GM13977 (cell line): ENCODE results near the gene CLIC3.

Experiments used
- DNase-seq: peaks from one replicate; pipeline ENCODE4 v3.0.0; 2012; ENCODE audit warnings: low spot score
- in situ Hi-C: fragments of 300-500 bp; cut with MboI; formaldehyde crosslinking; loops from one replicate; pipeline ENCODE4 v1.12.0; 2022; ENCODE audit warnings: low sequenced_read_pairs, low pct_unique_long_range_greater_than_20kb, mixed read lengths, inconsistent platforms; ENCODE audit not compliant: unreplicated experiment
- TF ChIP-seq, protein P1 (sequence below): IDR thresholded peaks from 2 replicates; pipeline ENCODE4 v1.5.1; 2012; ENCODE audit warnings: mild to moderate bottlenecking, control low read depth; ENCODE audit not compliant: insufficient read depth; ENCODE audit errors: extremely low read depth, missing control alignments

Gene CLIC3

GRCh38 chr9:136995362-136995761, 1.0 kb downstream of the CLIC3 start:
- in situ Hi-C loops: no loop called here
- no peak for DNase-seq
- TF ChIP-seq, protein P1, sequence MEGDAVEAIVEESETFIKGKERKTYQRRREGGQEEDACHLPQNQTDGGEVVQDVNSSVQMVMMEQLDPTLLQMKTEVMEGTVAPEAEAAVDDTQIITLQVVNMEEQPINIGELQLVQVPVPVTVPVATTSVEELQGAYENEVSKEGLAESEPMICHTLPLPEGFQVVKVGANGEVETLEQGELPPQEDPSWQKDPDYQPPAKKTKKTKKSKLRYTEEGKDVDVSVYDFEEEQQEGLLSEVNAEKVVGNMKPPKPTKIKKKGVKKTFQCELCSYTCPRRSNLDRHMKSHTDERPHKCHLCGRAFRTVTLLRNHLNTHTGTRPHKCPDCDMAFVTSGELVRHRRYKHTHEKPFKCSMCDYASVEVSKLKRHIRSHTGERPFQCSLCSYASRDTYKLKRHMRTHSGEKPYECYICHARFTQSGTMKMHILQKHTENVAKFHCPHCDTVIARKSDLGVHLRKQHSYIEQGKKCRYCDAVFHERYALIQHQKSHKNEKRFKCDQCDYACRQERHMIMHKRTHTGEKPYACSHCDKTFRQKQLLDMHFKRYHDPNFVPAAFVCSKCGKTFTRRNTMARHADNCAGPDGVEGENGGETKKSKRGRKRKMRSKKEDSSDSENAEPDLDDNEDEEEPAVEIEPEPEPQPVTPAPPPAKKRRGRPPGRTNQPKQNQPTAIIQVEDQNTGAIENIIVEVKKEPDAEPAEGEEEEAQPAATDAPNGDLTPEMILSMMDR: no peak

DNA sequence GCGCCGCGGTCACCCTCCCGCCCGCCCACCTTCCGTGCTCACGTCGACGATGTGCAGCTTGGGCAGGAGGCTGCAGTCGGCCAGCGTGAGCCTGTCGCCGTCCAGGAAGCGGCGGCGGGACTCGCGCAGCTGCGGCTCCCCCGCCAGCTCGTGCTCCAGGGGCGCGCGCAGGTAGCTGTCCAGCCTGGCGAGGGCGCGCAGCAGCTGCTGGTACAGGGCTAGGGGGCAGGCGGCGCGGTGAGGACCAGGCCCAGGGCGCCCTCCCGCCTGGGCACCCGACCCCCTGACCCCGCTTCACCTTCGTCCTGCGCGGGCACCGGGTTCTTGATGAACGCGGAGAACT, 1.5 kb downstream of the CLIC3 start:
- no peak for DNase-seq
- in situ Hi-C loops: no loop called here

GRCh38 chr9:136994180-136994887, 2.0 kb downstream of the CLIC3 start:
- in situ Hi-C loops: no loop called here

More for the DNA sequence above, 1.5 kb downstream of the CLIC3 start:
- TF ChIP-seq, protein P1: no peak

GRCh38 chr9:136992819-136993369, 3.5 kb downstream of the CLIC3 start:
- in situ Hi-C loops: no loop called here
- TF ChIP-seq, protein P1: no peak

More at GRCh38 chr9:136994180-136994887, 2.0 kb downstream of the CLIC3 start:
- no peak for DNase-seq
- TF ChIP-seq, protein P1: no peak

GRCh38 chr9:136991993-136992818, 4.2 kb downstream of the CLIC3 start, which contains the start of gene PAXX:
TSS of gene PAXX (plus strand) at chr9:136992422. CDS start at chr9:136992444, 22 bp downstream.
- in situ Hi-C loops: no loop called here
- TF ChIP-seq, protein P1: no peak
- DNase-seq: peak; percentile 100

More at GRCh38 chr9:136992819-136993369, 3.5 kb downstream of the CLIC3 start:
- DNase-seq: no peak

- TF ChIP-seq, protein P1: no peak
- in situ Hi-C loops: no loop called here
- no peak for DNase-seq
Observed at GRCh38 chr9:136990242-136990911, 6.0 kb downstream of the CLIC3 start.
